T-helper 17 cell (primary cell): Measurements from ENCODE around the gene RAPGEFL1. TPM values are rescaled to one million over a fixed set of nuclear protein-coding genes. Genes with fewer than 3 reads are reported as not detected.
A peak's percentile ranks its signal among the peaks of the same experiment; 100 is the strongest.

ENCODE experiments used
- ATAC-seq: fragments of 150-1000 bp; cut with Tn5 transposase; 2 replicates; pipeline ENCODE4 v1.10.0; 2021; ENCODE audit warnings: mild to moderate bottlenecking, moderate library complexity
- DNase-seq, 3 donors: peaks; one replicate each; pipeline versions ENCODE4 v3.0.0 to v3.0.0-alpha.2; 2020 to 2021
- H3K9me3 ChIP-seq: one replicate; pipeline ENCODE4 v1.7.0; 2013; ENCODE audit warnings: low read length, mild to moderate bottlenecking; ENCODE audit not compliant: control insufficient read depth, poor library complexity, severe bottlenecking
- H3K27ac Mint-ChIP-seq: one replicate; pipeline ENCODE4 v1.8.0; 2022; ENCODE audit warnings: mild to moderate bottlenecking, moderate library complexity, mixed read lengths
- H3K27me3 Mint-ChIP-seq: one replicate; pipeline ENCODE4 v1.8.0; 2022; ENCODE audit warnings: mixed read lengths
- H3K36me3 Mint-ChIP-seq: one replicate; pipeline ENCODE4 v1.8.0; 2022; ENCODE audit warnings: low read depth, mixed read lengths
- H3K4me1 Mint-ChIP-seq: one replicate; pipeline ENCODE4 v1.8.0; 2022; ENCODE audit warnings: mild to moderate bottlenecking, mixed read lengths
- H3K4me3 Mint-ChIP-seq: one replicate; pipeline ENCODE4 v1.8.0; 2022; ENCODE audit warnings: mild to moderate bottlenecking, moderate library complexity, mixed read lengths
- total RNA-seq, 4 donors: library from RNA in 2 of 4; stranded (reverse) in 2 of 4; gene quantifications; one replicate each; pipeline ENCODE4 v1.2.3 and lab custom pipeline; 2022 to 2026

RAPGEFL1 gene
- total RNA-seq, 2 donors from 2014 or later, result 6.9 to 10.5 TPM

DNA sequence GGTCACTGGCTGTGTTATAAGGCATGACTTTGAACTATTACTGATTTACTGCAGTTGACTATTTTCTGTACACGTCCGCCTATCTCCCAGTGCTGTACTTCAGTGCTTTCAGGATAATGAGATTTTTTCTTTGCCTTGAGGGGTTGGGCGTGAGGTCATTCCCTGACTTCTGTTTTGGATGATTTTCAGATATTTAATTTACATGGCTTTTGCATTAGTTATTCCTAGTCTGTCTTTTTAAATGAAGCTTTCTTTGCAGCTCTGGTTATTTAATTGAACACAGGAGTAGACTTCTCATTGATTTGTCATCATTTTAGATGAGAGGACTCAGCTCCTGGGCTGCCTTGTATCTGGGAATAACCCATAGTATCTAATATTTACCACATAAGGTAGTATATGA is 65.5 kb downstream of the RAPGEFL1 start:
- no peaks in the 10 kb centered on the region for H3K27me3 Mint-ChIP-seq
- no peaks in the 10 kb centered on the region for H3K9me3 ChIP-seq
- no peak for ATAC-seq
- no peak overlapping the region for H3K4me3 Mint-ChIP-seq
- H3K36me3 Mint-ChIP-seq, result no peaks in the 10 kb centered on the region
- no peak for DNase-seq
- peak overlapping the region; percentile 47 for H3K27ac Mint-ChIP-seq
- peaks cover 26% of the 10 kb centered on the region for H3K4me1 Mint-ChIP-seq

GRCh38 chr17:40243761-40244160 is 66.5 kb downstream of the RAPGEFL1 start:
- peaks cover 26% of the 10 kb centered on the region for H3K4me1 Mint-ChIP-seq
- no peaks in the 10 kb centered on the region for H3K27me3 Mint-ChIP-seq
- no peaks in the 10 kb centered on the region for H3K9me3 ChIP-seq
- no peak overlapping the region for H3K4me3 Mint-ChIP-seq
- H3K27ac Mint-ChIP-seq, result peak overlapping the region; percentile 47
- ATAC-seq (no peak), DNase-seq (no peak)
- no peaks in the 10 kb centered on the region for H3K36me3 Mint-ChIP-seq

DNA sequence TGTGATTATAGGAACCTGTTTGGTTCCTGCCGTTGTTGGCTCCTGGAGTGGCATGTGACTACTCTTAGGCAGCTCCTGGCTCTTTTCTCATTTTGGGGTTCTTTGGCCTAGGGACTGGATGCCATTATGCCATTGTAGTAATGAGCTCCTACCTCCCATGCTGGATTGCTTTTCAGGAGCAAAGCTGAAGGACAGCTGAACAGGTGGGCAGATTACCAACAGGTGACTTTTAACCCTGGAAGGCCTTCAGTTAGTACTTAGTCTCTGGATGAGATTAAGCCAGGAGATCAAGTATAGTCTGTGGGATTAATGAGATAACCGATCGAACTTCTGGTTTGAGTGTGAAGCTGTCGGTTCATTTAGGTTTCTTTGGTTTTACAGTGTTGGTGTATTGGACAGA is 67.0 kb downstream of the RAPGEFL1 start:
- no peaks in the 10 kb centered on the region for H3K9me3 ChIP-seq
- ATAC-seq (no peak), DNase-seq (no peak)
- Mint-ChIP-seq H3K36me3 (no peaks in the 10 kb centered on the region), H3K4me3 (no peak overlapping the region), H3K4me1 (peaks cover 26% of the 10 kb centered on the region), H3K27me3 (no peaks in the 10 kb centered on the region), H3K27ac (peak overlapping the region; percentile 47)

Other genes with a start within 250 kb of the RAPGEFL1 start
- gene ORMDL3, start 249.9 kb upstream of the RAPGEFL1 start, total RNA-seq, result 10 to 100 TPM; 76.0 to 88.9 TPM
- not detected for gene LRRC3C, start 249.7 kb upstream of the RAPGEFL1 start, total RNA-seq
- gene GSDMA, start 214.5 kb upstream of the RAPGEFL1 start, total RNA-seq, result under 1 TPM in 1 of 2 donors, not detected in 1; 0.26 TPM
- gene PSMD3, start 196.7 kb upstream of the RAPGEFL1 start, total RNA-seq, result 10 to 100 TPM; 51.8 to 63.9 TPM
- not detected for gene CSF3, start 162.0 kb upstream of the RAPGEFL1 start, total RNA-seq
- gene MED24, start 123.1 kb upstream of the RAPGEFL1 start, total RNA-seq, result 10 to 100 TPM; 73.7 to 77.5 TPM
- gene THRA, start 114.5 kb upstream of the RAPGEFL1 start, total RNA-seq, result 10 to 100 TPM; 29.8 to 32.2 TPM
- 100 to 1,000 TPM; 102 to 145 TPM for gene NR1D1, start 76.9 kb upstream of the RAPGEFL1 start, total RNA-seq
- 100 to 1,000 TPM; 101 to 106 TPM for gene MSL1, start 55.5 kb upstream of the RAPGEFL1 start, total RNA-seq
- 100 to 1,000 TPM; 168 to 176 TPM for gene CASC3, start 36.9 kb upstream of the RAPGEFL1 start, total RNA-seq
- gene WIPF2, start 41.8 kb downstream of the RAPGEFL1 start, total RNA-seq, result 10 to 100 TPM; 26.4 to 33.1 TPM
- gene CDC6, start 110.4 kb downstream of the RAPGEFL1 start, total RNA-seq, result 1 to 10 TPM; 1.2 to 2.7 TPM
- gene RARA, start 131.7 kb downstream of the RAPGEFL1 start, total RNA-seq, result 100 to 1,000 TPM in 1 of 2 donors, 10 to 100 TPM in 1; 97.0 to 106 TPM
- gene GJD3, start 187.3 kb downstream of the RAPGEFL1 start, total RNA-seq, result not detected
- 1 to 10 TPM; 4.1 to 6.4 TPM for gene TOP2A, start 240.4 kb downstream of the RAPGEFL1 start, total RNA-seq